SU-DHL-6 (cell line): ENCODE data around the gene ABRACL.

Experiments
- H2AFZ ChIP-seq: fragments of 200-600 bp; sonication (generic); 2 replicates; pipeline ENCODE4 v1.6.1; 2014; ENCODE audit warnings: low read depth, mild to moderate bottlenecking, moderate library complexity, mixed read lengths, antibody characterized with exemption, low read length; ENCODE audit not compliant: severe bottlenecking
- H3F3A ChIP-seq: fragments of 200-600 bp; shearing (Covaris generic); 2 replicates; pipeline ENCODE4 v1.6.0; 2016; ENCODE audit warnings: antibody characterized with exemption, mild to moderate bottlenecking; ENCODE audit not compliant: insufficient read depth
- H3K27ac ChIP-seq: fragments of 200-600 bp; sonication (generic); 2 replicates; pipeline ENCODE4 v1.5.1; 2016; ENCODE audit warnings: low read depth, mild to moderate bottlenecking, low read length, moderate library complexity, mixed read lengths
- H3K27me3 ChIP-seq: fragments of 200-600 bp; sonication (generic), shearing (Covaris generic); 2 replicates; pipeline ENCODE4 v1.6.0; 2014; ENCODE audit warnings: mild to moderate bottlenecking, low read length
- H3K36me3 ChIP-seq: fragments of 200-600 bp; sonication (generic); 2 replicates; pipeline ENCODE4 v1.6.1; 2014; ENCODE audit warnings: mild to moderate bottlenecking, low read length, mixed read lengths
- H3K4me2 ChIP-seq: fragments of 300-600, 200-600 bp; shearing (Covaris generic), sonication (generic); 2 replicates; pipeline ENCODE4 v1.6.0; 2014; ENCODE audit warnings: low read length, low read depth, mild to moderate bottlenecking; ENCODE audit not compliant: poor library complexity, severe bottlenecking
- H3K4me3 ChIP-seq: fragments of 200-600 bp; sonication (generic); 2 replicates; pipeline ENCODE4 v1.5.1; 2014; ENCODE audit warnings: antibody characterized with exemption, low read length, mild to moderate bottlenecking, mixed read lengths; ENCODE audit not compliant: insufficient read depth, poor library complexity, severe bottlenecking
- H3K79me2 ChIP-seq: fragments of 200-600 bp; sonication (generic); 2 replicates; pipeline ENCODE4 v1.6.1; 2014; ENCODE audit warnings: mild to moderate bottlenecking, low read length, moderate library complexity; ENCODE audit not compliant: insufficient read depth
- H3K9ac ChIP-seq: fragments of 200-600 bp; sonication (generic); 2 replicates; pipeline ENCODE4 v1.7.0; 2014; ENCODE audit warnings: mild to moderate bottlenecking, low read length
- H3K9me2 ChIP-seq: fragments of 200-600 bp; sonication (generic); replicated peaks from 2 replicates; pipeline ENCODE4 v1.6.1; 2014; ENCODE audit warnings: low read length; ENCODE audit not compliant: insufficient read depth
- H3K9me3 ChIP-seq: fragments of 200-600 bp; sonication (generic); 2 replicates; pipeline ENCODE4 v1.6.1; 2014; ENCODE audit warnings: low read length, mixed read lengths; ENCODE audit not compliant: insufficient read depth
- H4K20me1 ChIP-seq: fragments of 200-600 bp; sonication (generic); 2 replicates; pipeline ENCODE4 v1.6.1; 2014; ENCODE audit warnings: low read depth, mild to moderate bottlenecking, antibody characterized with exemption, low read length, moderate library complexity, mixed read lengths
- EZH2phosphoT487 ChIP-seq: fragments of 200-600 bp; sonication (generic), shearing (Covaris generic); conservative IDR thresholded peaks from 2 replicates; pipeline ENCODE4 v1.6.1; 2018; ENCODE audit warnings: mild to moderate bottlenecking, antibody characterized with exemption, low read length, moderate library complexity, mixed read lengths
- TF ChIP-seq, protein P1 (sequence below): fragments of 200-600 bp; sonication (generic); IDR thresholded peaks from one replicate; pipeline ENCODE4 v1.5.1; 2017; ENCODE audit warnings: antibody characterized with exemption, mild to moderate bottlenecking, low read length, moderate library complexity; ENCODE audit not compliant: insufficient read depth, poor library complexity, severe bottlenecking

Gene ABRACL

GRCh38 chr6:139066080-139066479 is 37.5 kb downstream of the ABRACL start:
- Histone ChIP-seq H3K79me2 (no peaks in the 10 kb centered on the region), H3K4me3 (no peak overlapping the region), H3K27me3 (no peaks in the 10 kb centered on the region), H3K27ac (no peak overlapping the region), H3K9me3 (no peaks in the 10 kb centered on the region), H3K9me2 (no peaks in the 10 kb centered on the region), H3K4me2 (no peak overlapping the region), H2AFZ (no peak overlapping the region), H3K36me3 (no peaks in the 10 kb centered on the region), H4K20me1 (no peaks in the 10 kb centered on the region), H3K9ac (no peak overlapping the region), H3F3A (no peaks in the 10 kb centered on the region)
- TF ChIP-seq EZH2phosphoT487 = no peak
- TF ChIP-seq, protein P1, sequence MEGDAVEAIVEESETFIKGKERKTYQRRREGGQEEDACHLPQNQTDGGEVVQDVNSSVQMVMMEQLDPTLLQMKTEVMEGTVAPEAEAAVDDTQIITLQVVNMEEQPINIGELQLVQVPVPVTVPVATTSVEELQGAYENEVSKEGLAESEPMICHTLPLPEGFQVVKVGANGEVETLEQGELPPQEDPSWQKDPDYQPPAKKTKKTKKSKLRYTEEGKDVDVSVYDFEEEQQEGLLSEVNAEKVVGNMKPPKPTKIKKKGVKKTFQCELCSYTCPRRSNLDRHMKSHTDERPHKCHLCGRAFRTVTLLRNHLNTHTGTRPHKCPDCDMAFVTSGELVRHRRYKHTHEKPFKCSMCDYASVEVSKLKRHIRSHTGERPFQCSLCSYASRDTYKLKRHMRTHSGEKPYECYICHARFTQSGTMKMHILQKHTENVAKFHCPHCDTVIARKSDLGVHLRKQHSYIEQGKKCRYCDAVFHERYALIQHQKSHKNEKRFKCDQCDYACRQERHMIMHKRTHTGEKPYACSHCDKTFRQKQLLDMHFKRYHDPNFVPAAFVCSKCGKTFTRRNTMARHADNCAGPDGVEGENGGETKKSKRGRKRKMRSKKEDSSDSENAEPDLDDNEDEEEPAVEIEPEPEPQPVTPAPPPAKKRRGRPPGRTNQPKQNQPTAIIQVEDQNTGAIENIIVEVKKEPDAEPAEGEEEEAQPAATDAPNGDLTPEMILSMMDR = no peak

GRCh38 chr6:139068846-139069245 is 40.3 kb downstream of the ABRACL start:
- Histone ChIP-seq H3K27me3 (no peaks in the 10 kb centered on the region), H3F3A (no peaks in the 10 kb centered on the region), H3K4me2 (no peak overlapping the region), H2AFZ (no peak overlapping the region), H3K9me3 (no peaks in the 10 kb centered on the region), H4K20me1 (no peaks in the 10 kb centered on the region), H3K27ac (no peak overlapping the region), H3K4me3 (no peak overlapping the region), H3K9me2 (no peaks in the 10 kb centered on the region), H3K36me3 (no peaks in the 10 kb centered on the region), H3K9ac (no peak overlapping the region), H3K79me2 (no peaks in the 10 kb centered on the region)
- TF ChIP-seq EZH2phosphoT487 = no peak
- TF ChIP-seq, protein P1 = no peak

GRCh38 chr6:139073118-139073517 is 44.6 kb downstream of the ABRACL start:
- Histone ChIP-seq H3F3A (no peaks in the 10 kb centered on the region), H4K20me1 (no peaks in the 10 kb centered on the region), H2AFZ (no peak overlapping the region), H3K9me3 (no peaks in the 10 kb centered on the region), H3K9me2 (no peaks in the 10 kb centered on the region), H3K36me3 (no peaks in the 10 kb centered on the region), H3K4me2 (no peak overlapping the region), H3K9ac (no peak overlapping the region), H3K79me2 (no peaks in the 10 kb centered on the region), H3K27ac (no peak overlapping the region), H3K4me3 (no peak overlapping the region), H3K27me3 (no peaks in the 10 kb centered on the region)
- TF ChIP-seq, protein P1 = no peak
- no peak for TF ChIP-seq EZH2phosphoT487
